Measurements from ENCODE around the gene PRG2.

- TF ChIP-seq POLR2A (IDR thresholded peaks at IDR 0.05) (no peak), CTCF (IDR thresholded peaks at IDR 0.05) (no peak)
Measured at GRCh38 chr11:57428643-57429042, 38.2 kb upstream of the PRG2 start.

All from upper lobe of left lung (tissue), 4 donors.